Fibroblast of pulmonary artery (primary cell): ENCODE data around the gene HLA-B.
"Not testable (repeated sequence)": the region's sequence is repeated elsewhere in the genome, so short reads cannot be mapped to it uniquely, and the experiment has no call there.

Experiments used
- DNase-seq: peaks from one replicate; pipeline ENCODE4 v3.0.0-alpha.2; 2010; ENCODE audit warnings: low read depth
- H3K4me3 ChIP-seq: replicated peaks from 2 replicates; pipeline ENCODE4 v1.5.1; 2011; ENCODE audit warnings: low read depth, mild to moderate bottlenecking, control low read depth, low read length, moderate library complexity
- TF ChIP-seq, protein P1 (sequence below): IDR thresholded peaks from 2 replicates; pipeline ENCODE4 v1.5.1; 2011; ENCODE audit warnings: mild to moderate bottlenecking, control low read depth, low read length, inconsistent platforms; ENCODE audit errors: missing control alignments

The HLA-B gene

DNA sequence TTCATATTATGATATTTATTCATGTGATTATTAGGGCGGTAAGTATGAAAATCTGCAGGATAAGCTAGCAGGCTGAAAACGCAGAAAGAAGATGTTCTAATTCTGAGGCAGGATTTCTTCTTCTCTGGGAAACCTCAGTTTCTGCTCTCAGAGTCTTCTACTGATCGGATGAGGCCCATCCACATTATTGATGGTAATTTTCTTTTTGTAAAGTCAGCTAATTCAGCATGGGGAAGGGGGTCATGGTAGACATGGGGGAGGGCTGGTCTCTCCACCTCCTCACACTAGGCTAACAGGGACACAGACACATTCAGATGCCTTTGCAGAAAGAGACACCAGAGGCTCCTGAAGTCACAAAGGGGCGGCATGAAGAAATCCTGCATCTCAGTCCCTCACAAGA, 24.7 kb upstream of the HLA-B start:
- TF ChIP-seq, protein P1, sequence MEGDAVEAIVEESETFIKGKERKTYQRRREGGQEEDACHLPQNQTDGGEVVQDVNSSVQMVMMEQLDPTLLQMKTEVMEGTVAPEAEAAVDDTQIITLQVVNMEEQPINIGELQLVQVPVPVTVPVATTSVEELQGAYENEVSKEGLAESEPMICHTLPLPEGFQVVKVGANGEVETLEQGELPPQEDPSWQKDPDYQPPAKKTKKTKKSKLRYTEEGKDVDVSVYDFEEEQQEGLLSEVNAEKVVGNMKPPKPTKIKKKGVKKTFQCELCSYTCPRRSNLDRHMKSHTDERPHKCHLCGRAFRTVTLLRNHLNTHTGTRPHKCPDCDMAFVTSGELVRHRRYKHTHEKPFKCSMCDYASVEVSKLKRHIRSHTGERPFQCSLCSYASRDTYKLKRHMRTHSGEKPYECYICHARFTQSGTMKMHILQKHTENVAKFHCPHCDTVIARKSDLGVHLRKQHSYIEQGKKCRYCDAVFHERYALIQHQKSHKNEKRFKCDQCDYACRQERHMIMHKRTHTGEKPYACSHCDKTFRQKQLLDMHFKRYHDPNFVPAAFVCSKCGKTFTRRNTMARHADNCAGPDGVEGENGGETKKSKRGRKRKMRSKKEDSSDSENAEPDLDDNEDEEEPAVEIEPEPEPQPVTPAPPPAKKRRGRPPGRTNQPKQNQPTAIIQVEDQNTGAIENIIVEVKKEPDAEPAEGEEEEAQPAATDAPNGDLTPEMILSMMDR, result no peak
- DNase-seq, result no peak
- no peak overlapping the region for H3K4me3 ChIP-seq

DNA sequence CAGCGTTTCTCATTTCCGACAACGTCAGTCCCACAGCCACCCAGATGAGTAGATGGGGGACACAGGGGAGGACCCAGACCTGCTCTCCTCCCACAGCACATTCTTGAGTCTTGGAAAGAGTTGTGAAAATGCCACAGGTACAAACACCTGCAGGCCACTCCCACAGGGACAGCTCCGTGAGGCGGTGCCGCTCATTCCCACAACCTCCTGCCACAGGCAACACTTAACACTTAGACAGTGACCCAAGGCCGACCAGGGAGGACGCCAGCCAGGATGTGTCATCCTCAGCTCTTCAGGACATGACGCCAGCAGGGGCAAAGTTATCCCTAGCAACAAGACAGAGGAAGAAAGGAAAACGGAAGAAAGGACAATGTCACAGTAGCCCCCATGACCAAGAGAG, 22.9 kb upstream of the HLA-B start:
- H3K4me3 ChIP-seq, result no peak overlapping the region
- DNase-seq, result no peak
- TF ChIP-seq, protein P1, result no peak

DNA sequence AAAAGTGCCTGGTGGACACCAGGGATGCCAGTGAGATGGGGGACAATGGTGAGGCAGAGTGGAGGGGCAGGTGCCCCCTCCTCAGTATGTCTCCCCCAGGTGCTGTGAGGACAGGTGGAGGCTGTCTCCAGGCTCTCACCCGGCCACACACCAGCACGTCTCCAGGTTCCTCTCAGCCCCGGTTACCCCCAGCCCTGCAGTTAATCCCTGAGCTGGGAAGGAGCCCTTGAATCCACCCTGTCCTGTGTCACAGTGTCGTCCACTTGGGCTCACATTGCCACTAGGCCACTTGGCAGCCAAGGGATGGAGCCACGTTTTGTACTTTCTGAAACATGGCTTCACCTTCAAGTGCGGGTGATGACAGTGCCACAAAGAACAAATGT, 21.7 kb upstream of the HLA-B start:
- TF ChIP-seq, protein P1, result no peak
- DNase-seq, result no peak
- H3K4me3 ChIP-seq, result no peak overlapping the region

DNA sequence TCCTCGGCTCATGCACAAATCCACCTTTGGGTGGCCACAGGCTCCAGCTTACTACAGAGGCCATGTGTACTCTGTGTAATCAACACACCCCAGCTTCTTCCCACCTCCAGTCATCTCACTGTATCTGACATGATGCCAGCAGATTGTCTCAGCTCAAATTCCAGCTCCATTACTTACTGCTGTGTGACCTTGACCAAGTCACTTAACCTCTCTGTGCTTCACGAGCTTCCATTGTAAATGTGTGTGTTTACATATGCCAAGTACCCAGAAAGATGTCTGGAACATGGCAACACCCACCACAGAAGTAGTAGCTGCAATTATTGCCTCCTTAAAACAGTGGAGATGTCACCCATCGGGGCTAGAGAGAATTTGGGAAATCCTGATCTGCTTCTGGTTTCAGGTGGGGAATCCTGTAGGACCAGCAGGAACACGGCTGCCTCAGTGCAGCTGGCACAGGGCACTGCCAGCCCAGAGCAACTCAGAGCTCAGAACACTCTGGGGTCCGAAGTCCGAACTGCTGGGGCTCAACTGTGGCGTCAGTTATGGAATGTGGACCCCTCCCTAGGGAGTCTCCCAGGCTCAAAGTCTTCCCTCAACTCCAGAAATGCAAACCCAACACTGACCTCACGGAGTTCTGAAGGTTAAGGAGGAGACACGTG, 21.2 kb upstream of the HLA-B start:
- no peak for DNase-seq
- no peak overlapping the region for H3K4me3 ChIP-seq
- TF ChIP-seq, protein P1, result no peak

DNA sequence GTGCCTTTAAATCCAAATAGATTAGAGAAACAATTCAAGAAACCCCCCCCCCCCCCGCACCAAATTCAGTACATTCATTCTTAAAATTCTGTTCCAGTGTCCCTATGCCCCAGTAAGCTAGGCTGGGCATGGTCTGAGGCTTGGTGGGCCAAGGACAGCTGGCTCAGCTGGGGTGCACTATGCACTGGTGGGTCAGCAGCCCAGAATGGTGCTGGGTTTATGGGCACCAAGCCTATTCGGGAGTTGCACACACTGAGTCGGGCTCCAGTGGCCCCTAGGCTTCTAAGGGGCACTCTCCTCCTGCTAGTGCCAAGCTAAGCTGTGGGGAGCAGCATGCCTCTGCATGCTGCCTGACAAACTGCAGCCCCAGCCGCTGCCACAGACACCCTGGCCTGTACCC, 20.1 kb upstream of the HLA-B start:
- H3K4me3 ChIP-seq, result no peak overlapping the region

DNA sequence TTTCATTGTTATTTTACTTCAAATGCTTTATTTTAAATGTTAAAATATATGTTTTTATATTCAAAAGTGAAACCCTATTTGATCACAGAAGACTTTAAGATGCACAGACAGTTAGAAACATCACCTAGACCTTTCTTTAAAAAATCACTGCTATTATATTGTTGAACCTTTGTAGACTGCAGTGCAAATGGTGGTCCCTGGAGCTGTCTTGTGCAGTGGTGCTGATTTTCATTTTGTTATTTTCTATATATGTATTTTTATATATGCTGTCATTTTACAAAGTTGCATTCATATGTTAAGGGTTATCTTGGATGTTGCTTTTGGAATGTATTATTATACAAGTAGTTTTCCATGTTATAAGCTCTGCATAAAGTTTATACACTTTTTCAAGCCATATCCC, 18.7 kb upstream of the HLA-B start:
- no peak for DNase-seq
- TF ChIP-seq, protein P1, result no peak
- H3K4me3 ChIP-seq, result no peak overlapping the region

More for the DNA sequence above, 20.1 kb upstream of the HLA-B start:
- DNase-seq, result no peak
- TF ChIP-seq, protein P1, result no peak

DNA sequence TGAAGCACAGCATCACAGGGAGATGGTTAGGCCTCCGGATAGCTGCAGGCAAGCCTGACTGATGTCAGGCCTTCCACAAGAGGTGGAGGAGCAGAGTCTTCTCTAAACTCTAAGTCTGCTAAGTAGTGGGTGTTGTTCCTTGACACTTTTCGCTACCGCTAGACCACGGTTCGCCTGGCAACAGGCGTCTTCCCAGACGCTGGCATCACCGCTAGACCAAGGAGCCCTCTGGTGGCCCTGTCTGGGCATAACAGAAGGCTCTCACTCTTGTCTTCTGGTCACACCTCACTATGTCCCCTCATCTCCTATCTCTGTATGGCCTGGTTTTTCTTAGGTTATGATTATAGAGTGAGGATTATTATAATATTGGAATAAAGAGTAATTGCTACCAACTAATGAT, 17.1 kb upstream of the HLA-B start:
- not testable (repeated sequence) for H3K4me3 ChIP-seq, DNase-seq
- TF ChIP-seq, protein P1, result peak; percentile 18
